HG02642 (cell line): ENCODE measurements around the gene VTA1.

Source experiments
- ATAC-seq: cut with Tn5 transposase; IDR thresholded peaks from one replicate; pipeline ENCODE4 v1.9.1; 2021; ENCODE audit warnings: mild to moderate bottlenecking; ENCODE audit not compliant: unreplicated experiment, poor library complexity

The VTA1 gene

GRCh38 chr6:142258757-142259156 lies 111.7 kb downstream of the VTA1 start:
- no peak for ATAC-seq

GRCh38 chr6:142260748-142261147 lies 113.7 kb downstream of the VTA1 start:
- ATAC-seq: no peak

GRCh38 chr6:142262231-142262630 lies 115.2 kb downstream of the VTA1 start:
- no peak for ATAC-seq

- no peak for ATAC-seq
These were observed 118.4 kb downstream of the VTA1 start for GRCh38 chr6:142265476-142265875.

- ATAC-seq: no peak
These were observed 119.0 kb downstream of the VTA1 start for GRCh38 chr6:142266060-142266459.

GRCh38 chr6:142271476-142271875 lies 124.4 kb downstream of the VTA1 start:
- ATAC-seq: no peak
